ENCODE measurements around the gene CREBRF.
"Not testable (repeated sequence)": the region's sequence is repeated elsewhere in the genome, so short reads cannot be mapped to it uniquely, and the experiment has no call there.

The CREBRF gene, protein sequence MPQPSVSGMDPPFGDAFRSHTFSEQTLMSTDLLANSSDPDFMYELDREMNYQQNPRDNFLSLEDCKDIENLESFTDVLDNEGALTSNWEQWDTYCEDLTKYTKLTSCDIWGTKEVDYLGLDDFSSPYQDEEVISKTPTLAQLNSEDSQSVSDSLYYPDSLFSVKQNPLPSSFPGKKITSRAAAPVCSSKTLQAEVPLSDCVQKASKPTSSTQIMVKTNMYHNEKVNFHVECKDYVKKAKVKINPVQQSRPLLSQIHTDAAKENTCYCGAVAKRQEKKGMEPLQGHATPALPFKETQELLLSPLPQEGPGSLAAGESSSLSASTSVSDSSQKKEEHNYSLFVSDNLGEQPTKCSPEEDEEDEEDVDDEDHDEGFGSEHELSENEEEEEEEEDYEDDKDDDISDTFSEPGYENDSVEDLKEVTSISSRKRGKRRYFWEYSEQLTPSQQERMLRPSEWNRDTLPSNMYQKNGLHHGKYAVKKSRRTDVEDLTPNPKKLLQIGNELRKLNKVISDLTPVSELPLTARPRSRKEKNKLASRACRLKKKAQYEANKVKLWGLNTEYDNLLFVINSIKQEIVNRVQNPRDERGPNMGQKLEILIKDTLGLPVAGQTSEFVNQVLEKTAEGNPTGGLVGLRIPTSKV
- total RNA-seq, result 196 to 236 reads per million in 2 donors

DNA sequence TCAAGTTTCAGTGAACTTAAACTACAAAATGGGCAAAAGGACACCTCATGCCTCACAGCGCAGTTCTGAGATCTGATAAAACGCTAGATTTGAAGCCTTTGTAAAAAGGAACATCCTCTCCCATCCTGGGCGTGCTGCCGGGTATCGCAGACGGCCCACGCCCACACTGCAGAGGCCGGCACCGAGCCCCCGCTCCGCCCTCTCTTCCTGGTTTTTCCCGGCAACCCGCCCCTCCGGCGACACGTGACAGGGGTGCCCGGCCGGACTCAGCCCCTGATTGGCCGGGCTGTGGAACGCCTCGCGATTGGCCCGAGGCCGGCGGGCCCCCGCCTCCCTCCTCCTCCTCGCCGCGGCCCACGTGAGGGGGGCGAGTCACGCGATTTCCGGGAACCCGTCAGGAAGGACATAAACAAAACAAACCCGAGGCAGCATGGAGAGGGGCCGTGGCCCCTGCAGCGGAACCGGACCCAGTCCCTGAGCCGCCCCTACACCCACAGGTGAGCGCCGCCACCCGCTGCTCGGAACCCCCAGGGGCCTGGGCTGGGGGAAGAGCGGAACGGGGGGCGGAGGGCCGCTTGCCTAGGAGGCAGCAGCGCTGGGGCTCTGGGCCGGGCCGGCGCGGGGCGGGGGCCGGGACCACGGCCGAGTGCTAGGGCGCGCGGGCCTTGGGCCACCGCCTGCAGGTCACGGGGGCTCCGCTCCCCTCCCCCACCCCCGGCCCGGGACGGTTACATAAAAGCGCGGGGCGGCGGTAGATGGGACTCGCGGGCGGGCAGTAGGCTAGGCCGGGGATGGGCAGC is at the start of gene CREBRF:
Gene CREBRF (plus strand): TSS at position 370 of the 800 bp plus-strand sequence. CDS start 24,424 bp downstream, outside the sequence.
- peak; percentile 99 for DNase-seq

DNA sequence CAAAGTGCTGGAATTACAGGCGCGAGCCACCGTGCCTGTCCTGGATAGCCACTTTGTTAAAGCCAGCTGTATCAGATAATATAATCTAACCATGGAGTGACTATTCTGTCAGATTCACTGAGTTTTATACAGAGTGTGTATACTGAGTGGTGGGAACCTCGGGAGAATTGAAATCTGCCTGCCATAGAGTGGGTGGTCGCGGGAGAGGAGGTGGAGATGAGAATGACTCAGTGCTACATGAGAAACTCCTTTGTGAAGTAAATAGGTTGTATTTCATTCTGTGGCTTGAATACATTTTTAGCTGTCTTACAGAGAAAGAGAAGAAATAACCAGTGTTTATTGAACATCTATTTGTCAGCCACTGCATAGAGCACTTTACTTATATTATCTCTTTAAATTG is 46.1 kb upstream of the CREBRF start:
- DNase-seq, result no peak

DNA sequence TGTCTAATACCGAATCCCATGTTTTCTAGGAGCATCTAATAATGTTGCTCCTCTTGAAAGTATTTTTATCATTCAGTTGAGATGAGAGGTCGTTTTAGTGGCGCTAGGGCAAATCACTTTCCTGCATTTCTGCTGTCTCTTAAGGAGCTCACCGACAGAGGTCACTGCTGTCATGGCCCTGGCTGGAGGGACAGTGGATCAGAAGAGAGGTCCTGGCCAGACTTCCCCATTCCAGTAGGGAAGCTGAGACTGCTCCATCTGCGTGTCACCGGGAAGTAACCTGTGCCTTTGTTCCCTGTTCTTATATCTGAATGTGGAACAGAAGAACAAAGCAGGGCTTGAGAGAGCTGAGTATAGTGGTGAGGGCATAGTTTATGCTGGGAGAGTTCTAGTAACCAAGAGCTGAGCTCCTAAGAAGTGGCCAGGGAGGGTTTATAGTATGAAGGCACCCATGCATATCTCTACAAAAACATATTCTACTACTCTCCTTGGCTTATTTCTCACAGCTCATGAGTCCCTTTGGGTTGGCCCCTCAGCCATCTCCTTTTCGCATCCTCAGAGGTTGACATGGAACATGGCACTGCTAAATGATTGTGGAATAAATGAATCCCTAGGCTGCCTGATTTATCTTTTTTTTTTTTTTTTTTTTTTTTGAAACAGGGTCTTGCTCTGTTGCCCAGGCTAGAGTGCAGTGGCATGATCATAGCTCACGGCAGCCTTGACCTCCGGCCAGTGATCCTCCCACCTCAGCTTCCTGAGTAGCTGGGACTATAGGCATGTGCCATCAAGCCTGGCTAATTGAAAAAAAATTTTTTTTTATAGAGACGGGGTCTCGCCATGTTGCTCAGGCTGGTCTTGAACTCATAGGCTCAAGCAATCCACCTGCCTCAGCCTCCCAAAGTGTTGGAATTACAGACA is 45.3 kb upstream of the CREBRF start:
- no peak for DNase-seq

DNA sequence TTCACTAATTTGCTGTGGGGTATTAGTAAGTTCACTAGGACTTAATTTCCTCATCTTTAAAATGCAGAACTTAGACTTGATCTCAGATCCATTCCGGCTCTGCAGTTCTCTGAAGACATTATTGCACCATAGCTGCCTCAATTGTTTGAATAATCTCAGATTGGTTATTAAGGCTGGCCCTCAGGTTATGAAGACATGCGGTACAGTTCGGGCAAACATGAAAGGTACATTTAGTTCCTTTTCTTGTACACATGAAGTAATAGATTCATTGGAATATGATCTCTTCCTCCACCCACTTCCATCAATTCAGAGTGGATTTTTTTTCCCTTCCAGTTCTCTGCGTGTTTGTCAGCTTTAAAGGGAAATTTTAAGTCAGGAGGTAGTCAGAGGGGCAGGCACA is 44.6 kb upstream of the CREBRF start:
- no peak for DNase-seq

DNA sequence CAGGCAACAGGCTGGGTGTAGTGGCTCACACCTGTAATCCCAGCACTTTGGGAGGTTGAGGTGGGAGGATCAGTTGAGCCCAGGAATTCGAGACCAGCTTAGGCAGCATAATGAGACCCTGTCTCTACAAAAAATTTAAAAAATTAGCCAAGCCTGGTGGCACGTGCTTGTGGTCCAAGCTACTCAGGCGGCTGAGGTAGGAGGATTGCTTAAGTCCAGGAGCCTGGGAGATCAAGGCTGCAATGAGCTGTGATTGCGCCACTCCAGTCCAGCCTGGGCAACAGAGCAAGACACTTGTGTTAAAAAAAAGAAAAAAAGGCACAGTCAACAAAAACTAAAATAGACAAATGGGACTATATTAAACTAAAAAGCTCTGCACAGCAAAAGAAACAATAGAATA is 43.3 kb upstream of the CREBRF start:
- no peak for DNase-seq

DNA sequence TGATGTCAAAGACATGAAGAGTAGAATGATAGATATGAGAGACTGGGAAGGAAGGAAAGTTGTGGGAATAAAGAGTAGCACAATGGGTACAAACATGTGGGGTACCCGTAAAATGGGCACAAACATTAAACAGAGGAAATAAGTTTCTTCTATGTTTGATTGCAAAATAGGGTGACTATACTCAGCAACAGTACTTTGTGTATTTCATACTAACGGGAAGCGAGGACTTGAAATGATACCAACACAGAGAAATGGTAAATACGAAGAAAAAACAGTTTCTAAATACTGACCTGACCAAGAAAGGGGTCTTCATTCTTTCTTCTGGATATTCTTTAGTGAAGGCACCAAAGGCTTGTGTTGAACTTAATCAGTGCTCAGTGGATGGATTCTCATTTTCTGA is 41.5 kb upstream of the CREBRF start:
- no peak for DNase-seq

DNA sequence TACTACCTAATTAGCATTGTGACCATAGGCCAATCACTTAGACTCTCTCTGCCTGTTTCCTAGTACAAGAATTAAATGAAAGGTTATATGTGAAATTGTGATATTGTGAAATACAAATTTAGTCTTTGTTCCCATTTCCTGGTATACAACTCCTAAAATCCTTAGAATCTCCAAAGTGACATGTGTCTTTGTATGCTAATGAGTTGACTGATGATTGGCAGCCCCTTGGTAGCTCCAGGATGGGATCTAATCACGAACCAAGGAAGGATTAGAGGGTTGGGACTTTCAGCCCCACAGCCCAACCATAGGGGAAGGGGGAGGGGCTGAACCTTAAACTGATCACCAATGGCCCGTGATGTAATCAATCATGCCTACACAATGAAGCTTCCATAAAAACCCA is 41.0 kb upstream of the CREBRF start:
- no peak for DNase-seq

DNA sequence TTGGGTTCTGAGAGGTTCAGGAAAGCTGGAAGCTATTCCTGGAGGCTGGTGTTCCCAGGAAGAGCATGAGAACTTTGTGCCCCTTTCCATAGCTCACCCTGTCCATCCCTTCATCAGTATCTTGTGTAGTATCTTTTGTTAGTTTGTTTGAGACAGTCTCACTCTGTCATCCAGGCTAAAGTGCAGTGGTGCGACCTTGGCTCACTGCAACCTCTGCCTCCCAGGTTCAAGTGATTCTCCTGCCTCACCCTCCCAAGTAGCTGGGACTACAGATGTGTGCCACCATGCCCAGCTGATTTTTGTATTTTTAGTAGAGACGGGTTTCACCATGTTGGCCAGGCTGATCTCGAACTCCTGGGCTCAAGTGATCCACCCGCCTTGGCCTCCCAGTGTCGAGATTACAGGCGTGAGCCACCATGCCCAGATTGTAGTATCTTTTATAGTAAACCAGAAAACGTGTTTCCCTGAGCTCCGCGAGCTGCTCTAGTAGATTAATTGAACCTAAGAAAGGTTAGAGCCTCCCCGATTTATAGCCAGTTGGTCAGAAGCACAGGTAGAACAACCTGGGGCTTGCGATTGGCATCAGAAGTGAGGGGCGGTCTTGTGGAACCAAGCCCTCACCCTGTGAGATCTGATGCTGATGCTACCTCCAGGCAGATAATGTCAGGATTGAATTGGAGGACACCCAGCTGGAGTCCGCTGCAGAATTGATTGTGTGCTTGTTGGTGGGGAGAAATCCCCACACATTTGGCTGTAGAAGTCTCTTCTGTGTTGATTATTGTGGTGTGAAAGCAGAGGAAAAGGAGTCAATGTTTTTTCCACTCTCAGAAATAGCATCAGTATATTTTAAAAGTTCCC is 40.3 kb upstream of the CREBRF start:
- DNase-seq, result no peak

DNA sequence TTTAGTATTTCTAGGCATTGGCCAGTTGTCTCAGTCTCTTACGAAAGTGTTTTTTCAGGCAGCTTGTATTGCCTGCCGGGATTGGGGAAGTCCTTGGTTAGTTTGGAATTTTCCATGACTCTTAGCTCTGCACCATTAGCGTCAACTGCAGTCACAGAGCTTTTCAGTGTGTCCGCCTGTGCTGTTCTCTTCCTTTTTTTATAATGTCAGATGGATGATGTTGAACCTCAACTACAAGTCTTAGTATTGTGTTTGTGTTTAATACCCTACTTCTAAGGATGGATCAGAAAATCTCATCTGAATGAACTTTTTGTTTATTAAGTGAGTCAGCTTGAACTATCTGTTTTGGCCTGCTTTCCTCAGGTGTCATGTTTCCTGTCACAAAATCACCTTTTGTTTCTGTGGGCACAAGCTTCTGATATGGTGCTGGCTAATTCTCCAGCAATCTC is 39.5 kb upstream of the CREBRF start:
- no peak for DNase-seq

DNA sequence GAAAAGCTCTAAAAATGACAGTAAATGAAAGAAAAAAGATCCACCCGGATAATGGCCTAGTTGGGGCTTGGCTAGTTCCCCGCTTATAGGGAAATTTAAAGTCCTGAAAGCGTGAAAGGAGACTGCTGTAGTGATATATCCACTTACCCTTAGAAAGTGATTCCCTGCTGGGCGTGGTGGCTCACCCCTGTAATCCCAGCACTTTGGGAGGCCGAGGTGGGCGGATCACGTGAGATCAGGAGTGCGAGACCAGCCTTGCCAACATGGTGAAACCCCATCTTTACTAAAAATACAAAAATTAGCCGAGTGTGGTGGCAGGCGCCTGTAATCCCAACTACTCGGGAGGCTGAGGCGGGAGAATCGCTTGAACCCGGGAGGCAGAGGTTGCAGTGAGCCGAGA is 39.1 kb upstream of the CREBRF start:
- not testable (repeated sequence) for DNase-seq

DNA sequence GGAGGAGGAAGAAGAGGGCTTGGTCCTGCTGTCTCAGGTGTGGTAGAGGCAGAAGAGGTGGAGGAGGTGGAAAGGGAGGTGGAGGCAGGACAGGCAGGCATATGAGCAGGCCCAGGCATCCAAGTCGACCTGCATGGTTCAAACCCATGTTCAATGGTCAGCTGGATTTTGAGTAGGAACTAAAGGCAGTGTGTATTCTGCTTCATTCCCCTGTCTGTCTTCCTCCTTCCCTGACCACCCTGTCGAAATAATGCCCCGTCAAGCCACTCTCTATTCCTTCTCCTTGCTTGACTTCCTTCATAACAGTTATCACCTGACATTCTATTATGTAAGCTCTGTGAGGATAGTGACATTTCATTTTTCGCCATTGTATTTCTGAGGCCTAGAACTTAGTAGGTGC is 37.8 kb upstream of the CREBRF start:
- DNase-seq, result no peak

DNA sequence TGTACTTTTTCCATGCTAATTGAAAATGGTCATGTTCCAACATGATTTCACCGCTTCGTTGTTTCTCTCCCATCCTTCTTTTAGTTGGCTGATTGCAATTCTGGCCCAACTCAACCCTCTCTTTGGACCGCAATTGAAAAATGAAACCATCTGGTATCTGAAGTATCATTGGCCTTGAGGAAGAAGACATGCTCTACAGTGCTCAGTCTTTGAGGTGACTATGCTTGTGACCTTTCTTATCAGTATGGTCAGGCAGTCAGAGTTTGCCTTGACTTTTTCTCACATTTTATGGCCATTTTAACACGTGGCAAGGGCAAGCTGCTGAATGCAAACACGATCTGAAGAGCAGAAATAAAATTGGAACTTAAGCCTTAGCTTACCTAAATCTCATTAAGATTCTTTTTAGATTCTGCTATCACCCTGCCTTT is 36.0 kb upstream of the CREBRF start:
- DNase-seq, result no peak

DNA sequence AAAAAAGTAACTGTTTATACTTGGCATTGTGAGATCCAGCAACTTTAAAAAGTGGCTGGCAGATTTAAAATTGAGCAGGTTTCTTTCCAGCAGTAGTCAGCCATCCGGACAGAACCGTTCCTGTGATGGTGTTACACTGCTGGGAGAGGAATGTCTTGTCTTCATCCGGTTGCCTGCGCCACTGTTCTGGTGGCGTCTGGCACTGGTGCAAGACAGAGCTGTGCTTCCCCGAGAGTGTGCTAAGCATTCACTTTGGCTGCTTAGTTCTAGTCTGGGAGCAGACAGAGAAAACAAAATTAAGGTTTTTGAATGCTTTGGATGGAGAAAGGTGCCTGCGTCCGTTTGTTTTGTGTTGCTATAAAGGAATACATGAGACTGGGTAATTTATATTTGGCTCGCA is 35.5 kb upstream of the CREBRF start:
- DNase-seq, result no peak

DNA sequence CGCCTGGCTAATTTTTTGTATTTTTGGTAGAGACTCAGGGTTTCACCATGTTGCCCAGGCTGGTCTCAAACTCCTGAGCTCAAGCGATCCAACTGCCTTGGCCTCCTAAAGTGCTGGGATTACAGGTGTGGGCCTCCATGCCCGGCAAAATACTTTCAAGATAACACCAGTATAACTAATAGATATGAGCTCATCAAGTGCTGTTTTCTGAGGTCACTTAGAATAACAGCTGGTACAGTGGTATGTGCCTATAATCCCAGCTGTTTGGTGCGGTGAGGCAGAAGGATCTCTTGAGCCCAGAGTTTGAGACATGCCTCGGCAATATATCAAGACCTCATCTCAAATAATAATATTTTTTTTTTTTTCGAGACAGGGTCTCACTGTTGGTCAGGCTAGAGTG is 30.5 kb upstream of the CREBRF start:
- no peak for DNase-seq

DNA sequence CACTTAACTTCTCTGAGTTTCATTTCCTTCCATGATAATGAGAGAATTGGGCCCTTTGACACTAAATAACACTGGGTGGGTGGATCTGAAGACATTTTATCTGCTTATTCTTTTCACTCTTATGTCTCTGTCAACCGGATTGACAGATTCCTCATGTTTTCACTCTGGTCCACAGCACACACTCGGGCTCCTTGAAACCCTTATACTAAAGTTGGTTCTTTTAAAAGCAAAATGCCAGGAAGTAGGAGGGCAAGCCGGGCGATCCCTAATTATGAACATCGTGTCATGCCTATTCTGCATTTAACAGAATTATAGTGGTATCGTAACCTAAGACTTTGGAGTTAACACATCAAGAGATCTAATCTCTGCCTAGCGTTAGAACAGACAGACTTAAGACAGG is 28.2 kb upstream of the CREBRF start:
- no peak for DNase-seq

DNA sequence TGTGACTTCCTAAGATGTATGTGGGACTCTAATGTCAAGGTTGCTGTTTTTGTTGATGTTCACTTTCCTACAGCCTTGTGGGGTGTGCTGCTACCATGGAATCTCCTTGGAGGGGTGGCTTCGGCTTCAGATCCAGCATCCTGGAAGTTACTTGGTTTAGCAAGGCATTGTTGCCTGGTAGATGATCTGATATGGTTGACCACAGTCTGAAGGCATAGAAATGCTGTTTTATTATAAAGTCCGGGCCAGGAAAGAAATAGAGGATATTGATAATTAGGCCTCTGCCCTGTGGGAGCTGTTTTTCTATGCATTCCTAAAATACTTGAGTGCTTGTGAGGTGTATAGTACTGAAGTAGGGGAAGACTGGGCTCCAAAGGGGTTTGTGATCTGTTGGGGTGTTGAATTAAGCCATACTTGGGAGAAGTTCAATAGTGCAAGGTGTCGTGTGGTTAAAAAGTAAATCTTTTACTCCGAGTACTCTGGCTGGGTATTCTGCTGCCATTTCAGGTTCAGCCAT is 27.3 kb upstream of the CREBRF start:
- no peak for DNase-seq

DNA sequence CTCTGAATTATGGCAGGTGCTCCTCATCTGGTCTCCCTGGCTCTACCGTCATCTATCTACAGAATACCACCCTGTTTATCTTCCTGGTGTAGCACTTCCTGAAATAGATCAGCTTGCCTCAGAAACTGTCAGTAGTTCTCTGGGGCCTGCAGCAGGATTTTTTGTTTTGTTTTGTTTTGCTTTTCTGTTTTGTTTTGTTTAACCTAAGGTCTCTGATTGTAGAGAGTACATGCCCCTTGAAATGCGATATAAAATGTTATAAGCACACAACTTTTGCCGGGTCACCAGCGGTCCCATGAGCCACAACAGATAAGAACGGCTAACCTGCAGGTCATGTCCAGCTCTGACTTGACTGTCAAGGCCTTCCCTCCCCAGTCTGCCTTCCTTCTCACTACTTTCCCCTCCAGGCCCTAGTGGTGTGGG is 26.6 kb upstream of the CREBRF start:
- no peak for DNase-seq

DNA sequence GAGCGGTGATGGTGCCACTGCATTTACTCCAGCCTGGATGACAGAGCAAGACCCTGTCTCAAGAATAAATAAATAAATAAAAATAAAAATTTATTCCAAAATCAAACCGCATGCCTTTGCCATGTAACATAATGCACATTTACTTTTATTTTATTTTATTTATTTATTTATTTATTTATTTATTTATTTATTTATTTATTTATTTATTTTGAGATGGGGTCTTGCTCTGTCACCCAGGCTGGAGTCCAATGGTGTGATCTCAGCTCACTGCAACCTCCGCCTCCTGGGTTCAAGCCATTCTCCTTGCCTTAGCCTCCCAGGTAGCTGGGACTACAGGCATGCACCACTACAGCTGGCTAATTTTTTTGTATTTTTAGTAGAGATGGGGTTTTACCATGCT is 24.1 kb upstream of the CREBRF start:
- DNase-seq, result not testable (repeated sequence)

DNA sequence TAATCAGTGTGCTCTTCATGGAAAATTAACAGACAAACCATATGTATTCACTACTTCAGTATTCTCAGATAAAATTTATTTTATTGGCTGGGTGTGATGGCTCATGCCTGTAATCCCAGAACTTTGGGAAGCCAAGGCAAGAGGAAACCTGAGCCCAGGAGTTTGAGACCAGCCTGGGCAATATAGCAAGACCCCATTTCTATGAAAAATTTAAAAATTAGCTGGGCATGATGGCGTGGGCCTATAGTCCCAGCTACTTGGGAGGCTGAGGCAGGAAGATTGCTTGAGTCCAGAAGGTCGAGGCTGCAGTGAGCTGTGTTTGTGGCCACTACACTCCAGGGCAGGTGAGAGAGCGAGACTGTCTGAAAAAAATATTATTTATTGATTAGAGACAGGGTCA is 23.4 kb upstream of the CREBRF start:
- no peak for DNase-seq

DNA sequence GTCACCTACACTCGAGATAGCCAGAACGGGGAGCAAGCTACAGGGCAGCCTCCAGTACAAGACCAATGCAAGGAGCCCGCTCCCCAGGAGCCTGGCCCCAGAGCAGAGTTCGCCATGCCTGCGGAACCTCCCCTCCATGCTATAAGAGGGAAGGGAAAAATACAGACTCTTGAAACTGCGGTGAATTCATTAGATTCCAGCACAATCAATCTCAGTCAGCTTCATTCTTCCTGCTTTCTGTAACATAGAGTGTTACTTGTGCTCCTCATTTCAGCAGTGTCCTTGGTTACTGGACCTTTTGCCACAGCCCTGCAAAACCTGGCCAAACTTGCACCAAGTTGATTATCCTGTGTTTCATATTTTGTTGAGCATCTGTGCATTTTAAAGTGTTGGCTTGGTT is 22.2 kb upstream of the CREBRF start:
- DNase-seq, result no peak

Measured in activated gamma-delta T cell (primary cell).